ENCODE data around the gene QRFPR. TPM values are rescaled to one million over a fixed set of nuclear protein-coding genes. Genes with fewer than 3 reads are reported as not detected.

QRFPR gene
- total and polyA plus RNA-seq, 2 of the 4 experiments (the other 2 are of a cell fraction) = not detected

DNA sequence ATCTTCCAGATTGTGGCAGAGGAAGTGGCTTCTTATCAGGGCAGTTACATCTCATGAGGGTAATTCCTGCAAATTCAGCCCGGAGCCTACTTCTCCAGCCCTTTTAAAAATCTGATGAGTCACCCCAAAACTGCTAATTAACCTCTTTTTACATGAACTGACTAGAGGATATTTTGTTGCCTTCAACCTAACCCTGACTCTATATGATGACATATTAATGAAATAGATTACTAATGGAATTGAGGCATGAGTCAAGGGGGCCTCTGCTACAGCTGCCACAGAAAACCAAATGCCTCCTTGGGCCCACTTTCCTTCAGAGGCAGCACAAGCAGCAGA, 72.5 kb downstream of the QRFPR start:
- H2AK5ac ChIP-seq (ENCODE audit: low read depth, low read length) = no peak overlapping the region
- H4K5ac ChIP-seq (ENCODE audit: low read depth, low read length) = no peak overlapping the region
- H3K36me3 ChIP-seq (ENCODE audit: control insufficient read depth, insufficient read depth, low read length) = no peaks in the 10 kb centered on the region
- no peak overlapping the region for H3K9ac ChIP-seq (ENCODE audit: low read depth, low read length)
- H3K4me2 ChIP-seq (ENCODE audit: low read depth, low read length) = no peak overlapping the region
- ChIA-PET POLR2A (ENCODE audit: unreplicated experiment) (no interaction called here), CTCF (interaction anchor here (1.3 kb wide), 2 partner anchors 8 to 11 kb away, joined by 3 to 5 read pairs; no protein-coding TSS in a partner anchor)
- H3K4me1 ChIP-seq (ENCODE audit: control insufficient read depth, insufficient read depth, low read length) = no peaks in the 10 kb centered on the region
- no peak overlapping the region for H3K23ac ChIP-seq (ENCODE audit: low read depth, low read length)
- H3K18ac ChIP-seq (ENCODE audit: low read depth, low read length) = no peak overlapping the region
- H2AFZ ChIP-seq (replicated peaks; ENCODE audit: low read length, poor library complexity) = no peak overlapping the region
- H3K4ac ChIP-seq (ENCODE audit: low read depth, low read length) = no peak overlapping the region
- no peak overlapping the region for H4K8ac ChIP-seq (ENCODE audit: low read depth in 2 of 2, low read length in 2 of 2)
- no peak overlapping the region for H3K27ac ChIP-seq (ENCODE audit: insufficient read depth, low read length)
- H2BK15ac ChIP-seq (ENCODE audit: low read depth, low read length) = no peak overlapping the region
- TF ChIP-seq MXI1 (IDR thresholded peaks at IDR 0.05; ENCODE audit: borderline replicate concordance, low read depth, low read length) (no peak), RFX5 (IDR thresholded peaks at IDR 0.05; ENCODE audit: low read depth, low read length) (no peak), MAFK (IDR thresholded peaks at IDR 0.05; ENCODE audit: low read depth, low read length) (no peak), BHLHE40 (IDR thresholded peaks at IDR 0.05; ENCODE audit: low read depth, low read length) (no peak), NFE2L2 (IDR thresholded peaks at IDR 0.05; ENCODE audit: low read depth, low read length) (peak; percentile 5; the same call in 1 of the 2 replicates)
- TF ChIP-seq, protein P1, sequence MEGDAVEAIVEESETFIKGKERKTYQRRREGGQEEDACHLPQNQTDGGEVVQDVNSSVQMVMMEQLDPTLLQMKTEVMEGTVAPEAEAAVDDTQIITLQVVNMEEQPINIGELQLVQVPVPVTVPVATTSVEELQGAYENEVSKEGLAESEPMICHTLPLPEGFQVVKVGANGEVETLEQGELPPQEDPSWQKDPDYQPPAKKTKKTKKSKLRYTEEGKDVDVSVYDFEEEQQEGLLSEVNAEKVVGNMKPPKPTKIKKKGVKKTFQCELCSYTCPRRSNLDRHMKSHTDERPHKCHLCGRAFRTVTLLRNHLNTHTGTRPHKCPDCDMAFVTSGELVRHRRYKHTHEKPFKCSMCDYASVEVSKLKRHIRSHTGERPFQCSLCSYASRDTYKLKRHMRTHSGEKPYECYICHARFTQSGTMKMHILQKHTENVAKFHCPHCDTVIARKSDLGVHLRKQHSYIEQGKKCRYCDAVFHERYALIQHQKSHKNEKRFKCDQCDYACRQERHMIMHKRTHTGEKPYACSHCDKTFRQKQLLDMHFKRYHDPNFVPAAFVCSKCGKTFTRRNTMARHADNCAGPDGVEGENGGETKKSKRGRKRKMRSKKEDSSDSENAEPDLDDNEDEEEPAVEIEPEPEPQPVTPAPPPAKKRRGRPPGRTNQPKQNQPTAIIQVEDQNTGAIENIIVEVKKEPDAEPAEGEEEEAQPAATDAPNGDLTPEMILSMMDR (conservative IDR thresholded peaks at IDR 0.05; ENCODE audit: low read depth, low read length) = no peak
- H3K14ac ChIP-seq (replicated peaks; ENCODE audit: low read depth, low read length) = no peak overlapping the region
- ATAC-seq (ENCODE audit: low read depth) = no peak
- no peak for DNase-seq
- no peak overlapping the region for H4K91ac ChIP-seq (ENCODE audit: insufficient read depth, low read depth, low read length)
- H2BK20ac ChIP-seq (ENCODE audit: low read depth, low read length) = no peak overlapping the region
- H3K79me1 ChIP-seq (ENCODE audit: low read depth in 1 of 2, low read length in 2 of 2) = no peaks in the 10 kb centered on the region
- H3K56ac ChIP-seq (ENCODE audit: extremely low read depth, insufficient read depth, low read length) = no peak overlapping the region
- no peak overlapping the region for H3K4me3 ChIP-seq (ENCODE audit: insufficient read depth, low read depth, low read length)
- no peak overlapping the region for H2AK9ac ChIP-seq (replicated peaks; ENCODE audit: low read depth, low read length, poor library complexity)
- in situ Hi-C loops (cut with MboI; ENCODE audit: low sequenced_read_pairs) (no loop called here), dilution Hi-C loops (cut with HindIII; ENCODE audit: low sequenced_read_pairs, unreplicated experiment) (no loop called here), intact Hi-C loops (cut with micrococcal nuclease) (no loop called here)
- no TSS peak for BruUV-seq (replicated peaks)
- no peaks in the 10 kb centered on the region for H3K27me3 ChIP-seq (ENCODE audit: control insufficient read depth, insufficient read depth, low read length)
- H4K20me1 ChIP-seq (ENCODE audit: insufficient read depth, low read length) = no peaks in the 10 kb centered on the region
- no peak overlapping the region for H2BK120ac ChIP-seq (ENCODE audit: low read depth, low read length)
- H3K9me3 ChIP-seq (ENCODE audit: control insufficient read depth, insufficient read depth, low read length) = no peaks in the 10 kb centered on the region
- H2BK5ac ChIP-seq (ENCODE audit: low read depth, low read length, poor library complexity, severe bottlenecking) = no peak overlapping the region
- WGBS, 2 experiments (ENCODE audit: extremely low coverage in 2 of 2, insufficient read length in 1 of 2) = no CpG with 5 or more reads among the region's 1 CpG
- H3K9me1 ChIP-seq (ENCODE audit: insufficient read depth, low read length) = no peaks in the 10 kb centered on the region

All from IMR-90 (cell line).